Measurements from ENCODE around the gene EEFSEC. TPM values are rescaled to one million over a fixed set of nuclear protein-coding genes. Genes with fewer than 3 reads are reported as not detected.

The EEFSEC gene
- total and polyA plus RNA-seq, 2 of the 4 experiments (the other 2 are of a cell fraction): 4.5 to 9.3 TPM

GRCh38 chr3:128296469-128297251 is 143.4 kb downstream of the EEFSEC start:
- Histone ChIP-seq H3K4me2 (ENCODE audit: low read depth, low read length) (no peak overlapping the region), H3K36me3 (ENCODE audit: control insufficient read depth, insufficient read depth, low read length) (no peaks in the 10 kb centered on the region), H3K9me1 (ENCODE audit: insufficient read depth, low read length) (peaks cover 6% of the 10 kb centered on the region; the same call in 1 of the 2 replicates), H3K56ac (ENCODE audit: extremely low read depth, insufficient read depth, low read length) (no peak overlapping the region), H4K91ac (ENCODE audit: insufficient read depth, low read depth, low read length) (no peak overlapping the region), H3K79me1 (ENCODE audit: low read depth in 1 of 2, low read length in 2 of 2) (peaks cover 0 to 4% of the 10 kb centered on the region in 2 experiments; a peak in 1 of 4 replicates), H3K4me1 (ENCODE audit: control insufficient read depth, insufficient read depth, low read length) (no peaks in the 10 kb centered on the region), H2BK5ac (ENCODE audit: low read depth, low read length, poor library complexity, severe bottlenecking) (no peak overlapping the region), H3K18ac (ENCODE audit: low read depth, low read length) (no peak overlapping the region), H3K27ac (ENCODE audit: insufficient read depth, low read length) (no peak overlapping the region), H3K4ac (ENCODE audit: low read depth, low read length) (no peak overlapping the region), H4K5ac (ENCODE audit: low read depth, low read length) (no peak overlapping the region), H4K20me1 (ENCODE audit: insufficient read depth, low read length) (no peaks in the 10 kb centered on the region; the same call in 1 of the 2 replicates), H3K4me3 (ENCODE audit: insufficient read depth, low read depth, low read length) (no peak overlapping the region), H2BK20ac (ENCODE audit: low read depth, low read length) (no peak overlapping the region), H2BK15ac (ENCODE audit: low read depth, low read length) (no peak overlapping the region), H3K9me3 (ENCODE audit: control insufficient read depth, insufficient read depth, low read length) (no peaks in the 10 kb centered on the region), H2AK9ac (replicated peaks; ENCODE audit: low read depth, low read length, poor library complexity) (no peak overlapping the region), H3K27me3 (ENCODE audit: control insufficient read depth, insufficient read depth, low read length) (no peaks in the 10 kb centered on the region), H3K9ac (ENCODE audit: low read depth, low read length) (no peak overlapping the region), H3K23ac (ENCODE audit: low read depth, low read length) (no peak overlapping the region), H4K8ac (ENCODE audit: low read depth in 2 of 2, low read length in 2 of 2) (no peak overlapping the region), H3K14ac (replicated peaks; ENCODE audit: low read depth, low read length) (no peak overlapping the region), H2BK120ac (ENCODE audit: low read depth, low read length) (no peak overlapping the region), H2AFZ (replicated peaks; ENCODE audit: low read length, poor library complexity) (no peak overlapping the region), H2AK5ac (ENCODE audit: low read depth, low read length) (no peak overlapping the region)
- BruUV-seq (replicated peaks): no TSS peak
- ChIA-PET CTCF (no interaction called here), POLR2A (ENCODE audit: unreplicated experiment) (no interaction called here)
- intact Hi-C loops (cut with micrococcal nuclease): no loop called here
- TF ChIP-seq, protein P1, sequence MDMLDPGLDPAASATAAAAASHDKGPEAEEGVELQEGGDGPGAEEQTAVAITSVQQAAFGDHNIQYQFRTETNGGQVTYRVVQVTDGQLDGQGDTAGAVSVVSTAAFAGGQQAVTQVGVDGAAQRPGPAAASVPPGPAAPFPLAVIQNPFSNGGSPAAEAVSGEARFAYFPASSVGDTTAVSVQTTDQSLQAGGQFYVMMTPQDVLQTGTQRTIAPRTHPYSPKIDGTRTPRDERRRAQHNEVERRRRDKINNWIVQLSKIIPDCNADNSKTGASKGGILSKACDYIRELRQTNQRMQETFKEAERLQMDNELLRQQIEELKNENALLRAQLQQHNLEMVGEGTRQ (IDR thresholded peaks at IDR 0.05; ENCODE audit: low read depth, low read length): no peak
- no peak for TF ChIP-seq MAFK (IDR thresholded peaks at IDR 0.05; ENCODE audit: low read depth, low read length)
- TF ChIP-seq MXI1 (IDR thresholded peaks at IDR 0.05; ENCODE audit: borderline replicate concordance, low read depth, low read length): no peak
- no peak for TF ChIP-seq RCOR1 (IDR thresholded peaks at IDR 0.05; ENCODE audit: insufficient replicate concordance, low read length)
- TF ChIP-seq CHD1 (IDR thresholded peaks at IDR 0.05; ENCODE audit: low read depth, low read length): no peak
- TF ChIP-seq SMC3 (IDR thresholded peaks at IDR 0.05; ENCODE audit: low read depth, low read length): no peak
- no peak for TF ChIP-seq ELK1 (IDR thresholded peaks at IDR 0.05; ENCODE audit: borderline replicate concordance, low read depth, low read length)
- TF ChIP-seq BHLHE40 (IDR thresholded peaks at IDR 0.05; ENCODE audit: low read depth, low read length): no peak
- TF ChIP-seq CEBPB (IDR thresholded peaks at IDR 0.05; ENCODE audit: low read depth, low read length): no peak
- TF ChIP-seq MAZ (IDR thresholded peaks at IDR 0.05; ENCODE audit: borderline replicate concordance, low read depth, low read length): no peak
- TF ChIP-seq FOS (IDR thresholded peaks at IDR 0.05; ENCODE audit: low read depth, low read length): no peak
- TF ChIP-seq RAD21 (IDR thresholded peaks at IDR 0.05; ENCODE audit: low read length): no peak
- TF ChIP-seq, protein P2, sequence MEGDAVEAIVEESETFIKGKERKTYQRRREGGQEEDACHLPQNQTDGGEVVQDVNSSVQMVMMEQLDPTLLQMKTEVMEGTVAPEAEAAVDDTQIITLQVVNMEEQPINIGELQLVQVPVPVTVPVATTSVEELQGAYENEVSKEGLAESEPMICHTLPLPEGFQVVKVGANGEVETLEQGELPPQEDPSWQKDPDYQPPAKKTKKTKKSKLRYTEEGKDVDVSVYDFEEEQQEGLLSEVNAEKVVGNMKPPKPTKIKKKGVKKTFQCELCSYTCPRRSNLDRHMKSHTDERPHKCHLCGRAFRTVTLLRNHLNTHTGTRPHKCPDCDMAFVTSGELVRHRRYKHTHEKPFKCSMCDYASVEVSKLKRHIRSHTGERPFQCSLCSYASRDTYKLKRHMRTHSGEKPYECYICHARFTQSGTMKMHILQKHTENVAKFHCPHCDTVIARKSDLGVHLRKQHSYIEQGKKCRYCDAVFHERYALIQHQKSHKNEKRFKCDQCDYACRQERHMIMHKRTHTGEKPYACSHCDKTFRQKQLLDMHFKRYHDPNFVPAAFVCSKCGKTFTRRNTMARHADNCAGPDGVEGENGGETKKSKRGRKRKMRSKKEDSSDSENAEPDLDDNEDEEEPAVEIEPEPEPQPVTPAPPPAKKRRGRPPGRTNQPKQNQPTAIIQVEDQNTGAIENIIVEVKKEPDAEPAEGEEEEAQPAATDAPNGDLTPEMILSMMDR (conservative IDR thresholded peaks at IDR 0.05; ENCODE audit: low read depth, low read length): no peak
- no peak for TF ChIP-seq POLR2A (IDR thresholded peaks at IDR 0.05; ENCODE audit: low read depth, low read length)
- TF ChIP-seq RFX5 (IDR thresholded peaks at IDR 0.05; ENCODE audit: low read depth, low read length): no peak
- no peak for TF ChIP-seq NFE2L2 (IDR thresholded peaks at IDR 0.05; ENCODE audit: low read depth, low read length)
- ATAC-seq (ENCODE audit: low read depth): no peak
- WGBS, 2 experiments (ENCODE audit: extremely low coverage in 2 of 2, insufficient read length in 1 of 2): 96% methylated on average over 3 of the region's 10 CpGs; no CpG with 5 or more reads in 1 of the 2 experiments
- in situ Hi-C loops (cut with MboI; ENCODE audit: low sequenced_read_pairs): no loop called here
- dilution Hi-C loops (cut with HindIII; ENCODE audit: low sequenced_read_pairs, unreplicated experiment): no loop called here
- no peak for DNase-seq
